NCI-H2227 (cell line): ENCODE measurements around the gene KIAA1549.
"Not testable (repeated sequence)": the region's sequence is repeated elsewhere in the genome, so short reads cannot be mapped to it uniquely, and the experiment has no call there.

Experiments
- DNase-seq: peaks from one replicate; lab custom pipeline; 2025; ENCODE audit not compliant: unreplicated experiment; lab: John Stamatoyannopoulos, UW

KIAA1549 gene

DNA sequence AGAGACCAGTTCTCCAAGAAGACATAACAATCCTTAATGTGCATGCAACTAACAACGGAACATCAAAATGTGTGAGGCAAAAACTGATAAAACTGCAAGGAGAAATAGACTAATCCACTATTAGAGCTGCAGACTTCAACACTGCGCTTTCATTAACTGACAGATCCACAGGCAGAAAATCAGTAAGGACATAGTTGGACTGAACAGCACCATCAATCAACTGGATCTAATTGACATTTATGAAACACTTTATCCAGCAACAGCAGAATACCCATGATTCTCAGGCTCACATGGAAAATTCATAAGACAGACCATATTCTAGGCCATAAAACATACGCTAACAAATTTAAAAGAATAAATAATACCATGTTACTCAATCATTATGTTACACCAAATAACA lies 161.6 kb downstream of the KIAA1549 start:
- DNase-seq = no peak

DNA sequence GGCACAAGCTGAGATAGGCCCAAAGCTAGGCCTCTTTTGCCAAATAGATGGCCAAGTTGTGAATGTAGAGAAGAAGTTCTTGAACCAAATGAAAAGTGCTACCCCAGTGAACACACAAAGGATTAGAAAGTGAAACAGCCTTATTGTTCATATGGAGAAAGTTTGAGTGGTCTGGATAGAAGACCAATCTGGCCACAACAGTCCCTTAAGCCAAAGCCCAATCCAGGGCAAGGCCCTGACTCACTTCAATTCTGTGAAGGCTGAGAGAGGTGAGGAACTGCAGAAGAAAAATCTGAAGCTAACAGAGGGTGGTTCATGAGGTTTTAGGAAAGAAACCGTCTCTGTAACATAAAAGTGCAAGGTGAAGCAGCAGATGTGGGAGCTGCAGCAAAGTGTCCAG lies 164.5 kb downstream of the KIAA1549 start:
- DNase-seq = no peak

DNA sequence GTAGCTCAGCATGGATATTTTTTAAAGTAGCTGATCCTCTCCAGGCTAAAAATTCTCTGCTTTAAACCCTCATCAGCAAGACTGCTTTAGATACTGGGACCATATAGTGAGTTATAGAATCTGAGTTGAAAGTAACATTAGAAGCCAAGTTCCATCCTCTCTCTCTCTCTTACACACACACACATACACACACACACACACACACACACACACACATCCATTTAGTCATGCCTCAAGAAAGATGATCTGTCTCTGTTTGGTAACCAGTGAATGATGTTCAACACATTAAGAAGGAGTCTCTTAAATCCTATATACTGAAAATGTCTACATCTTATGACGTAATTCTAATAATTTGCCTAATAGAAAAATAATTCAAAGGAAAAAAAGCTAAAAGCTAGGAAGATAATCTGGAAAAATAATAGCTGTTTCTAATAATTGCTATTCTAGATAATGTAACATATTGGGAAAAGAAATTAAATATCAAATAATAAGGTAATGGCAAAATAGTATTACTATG lies 166.3 kb downstream of the KIAA1549 start:
- DNase-seq = no peak

GRCh38 chr7:138813945-138814344 lies 167.2 kb downstream of the KIAA1549 start:
- no peak for DNase-seq

GRCh38 chr7:138811327-138811726 lies 169.9 kb downstream of the KIAA1549 start:
- not testable (repeated sequence) for DNase-seq

DNA sequence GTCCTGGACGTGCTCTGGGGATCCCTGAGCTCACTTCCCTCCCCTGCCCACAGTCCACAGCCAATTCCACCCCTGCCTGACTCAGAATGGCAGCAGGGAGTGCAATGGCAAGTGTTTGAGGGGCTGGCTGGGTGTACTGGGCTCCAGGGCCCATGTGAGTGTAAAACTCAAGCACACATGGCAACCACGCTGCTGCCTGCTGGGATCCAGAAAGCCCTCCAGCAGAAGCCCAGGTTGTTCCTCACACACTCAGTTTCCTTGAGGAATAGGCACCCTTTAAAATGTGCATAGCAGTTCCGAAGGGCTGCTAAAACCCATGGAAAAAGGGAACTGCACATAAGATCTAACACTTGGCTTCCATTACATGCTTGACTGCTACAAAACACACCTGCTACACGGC lies 171.8 kb downstream of the KIAA1549 start:
- no peak for DNase-seq

GRCh38 chr7:138804618-138805017 lies 176.6 kb downstream of the KIAA1549 start:
- DNase-seq = no peak

GRCh38 chr7:138802706-138803105 lies 178.5 kb downstream of the KIAA1549 start:
- no peak for DNase-seq

DNA sequence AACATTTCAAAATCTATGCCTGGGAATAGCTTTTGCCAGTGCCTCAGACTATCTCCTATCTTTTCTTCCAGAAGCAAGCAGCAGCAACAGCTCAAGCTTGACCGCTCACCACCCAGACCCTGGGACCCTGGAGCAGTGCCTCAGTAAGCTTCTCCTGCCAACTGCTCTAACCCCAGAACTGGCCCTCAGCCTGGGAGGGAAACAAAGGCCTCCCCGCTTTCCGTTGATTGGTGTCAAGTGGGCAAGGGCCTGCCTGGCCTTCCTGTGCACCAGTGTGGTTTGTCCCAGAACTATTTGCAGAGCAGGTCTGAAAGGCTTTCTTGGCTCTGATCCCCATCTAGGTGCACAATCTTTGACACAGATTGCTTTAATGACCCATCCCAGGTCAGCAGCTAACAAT lies 179.9 kb downstream of the KIAA1549 start:
- no peak for DNase-seq

GRCh38 chr7:138799336-138800000 lies 181.7 kb downstream of the KIAA1549 start:
- DNase-seq = no peak

DNA sequence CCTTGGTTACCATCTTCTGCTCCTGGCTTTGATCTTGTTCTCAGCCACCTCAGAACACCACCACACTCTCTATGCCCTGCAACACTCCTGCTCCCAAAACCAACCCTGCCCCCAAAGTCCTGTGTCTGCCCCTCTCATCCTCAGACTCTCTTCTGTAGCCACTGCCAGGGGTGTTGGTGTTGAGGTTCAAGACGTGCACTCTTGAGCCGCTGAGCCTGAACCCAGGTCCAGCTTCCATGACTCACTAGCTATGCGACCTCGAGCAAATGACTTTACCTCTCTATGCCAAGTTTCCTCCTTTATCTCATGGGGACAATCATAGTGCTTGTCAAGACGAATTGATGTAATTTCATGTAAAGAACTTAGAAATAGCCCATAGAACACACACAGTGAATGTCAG lies 182.4 kb downstream of the KIAA1549 start:
- no peak for DNase-seq

DNA sequence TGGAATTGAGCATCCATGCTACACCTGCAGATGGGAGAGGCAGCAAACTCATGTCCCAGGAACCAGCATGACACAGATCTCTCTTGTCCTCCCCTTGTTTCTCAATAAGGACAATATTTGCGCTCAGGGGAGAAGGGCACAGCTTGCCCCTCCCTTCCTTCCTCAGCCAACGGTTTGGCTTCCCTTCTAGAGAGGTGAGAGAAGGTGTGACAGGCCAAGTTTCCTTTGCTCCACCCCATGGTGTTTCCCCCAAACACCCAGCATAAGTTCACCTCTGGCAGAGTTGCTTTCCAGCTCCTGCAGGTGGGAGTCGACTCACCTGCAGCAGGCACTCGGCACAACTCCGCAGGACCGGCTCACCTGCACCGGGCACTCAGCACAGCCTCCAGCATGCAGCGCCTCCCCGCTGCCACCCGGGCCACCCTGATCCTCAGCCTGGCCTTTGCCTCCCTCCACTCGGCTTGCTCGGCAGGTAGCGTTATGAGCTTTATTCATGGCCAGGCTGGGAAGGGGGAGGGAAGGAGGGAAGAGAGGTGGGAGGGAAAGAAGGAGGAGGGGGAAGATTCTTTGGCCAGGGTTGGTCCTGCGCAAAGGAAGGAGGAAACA lies 183.4 kb downstream of the KIAA1549 start, which contains the start of the genes ATP6V0A4 and TMEM213:
Gene ATP6V0A4, minus strand, starts transcription at position 482 of the 606 bp plus-strand sequence. CDS start 26,949 bp downstream, outside the sequence.
Gene TMEM213, plus strand, starts transcription at position 280 of the 606 bp plus-strand sequence. Its CDS starts 111 bp downstream, at position 391.
- DNase-seq = no peak

DNA sequence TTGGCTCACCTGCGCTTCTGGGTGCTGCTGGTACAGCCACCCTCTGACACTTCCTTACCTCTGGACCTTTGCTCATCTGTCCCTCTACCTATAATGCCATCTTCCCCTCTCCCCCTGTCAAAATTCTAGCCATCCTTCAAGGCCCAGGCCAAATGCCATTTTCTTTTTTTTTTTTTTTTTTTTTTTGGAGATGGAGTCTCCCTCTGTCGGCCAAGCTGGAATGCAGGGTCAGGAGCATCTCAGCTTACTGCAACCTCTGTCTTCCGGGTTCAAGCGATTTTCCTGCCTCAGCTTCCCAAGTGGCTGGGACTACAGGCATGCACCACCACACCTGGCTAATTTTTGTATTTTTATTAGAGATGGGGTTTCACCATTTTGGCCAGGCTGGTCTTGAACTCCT lies 184.1 kb downstream of the KIAA1549 start:
- DNase-seq = not testable (repeated sequence)

DNA sequence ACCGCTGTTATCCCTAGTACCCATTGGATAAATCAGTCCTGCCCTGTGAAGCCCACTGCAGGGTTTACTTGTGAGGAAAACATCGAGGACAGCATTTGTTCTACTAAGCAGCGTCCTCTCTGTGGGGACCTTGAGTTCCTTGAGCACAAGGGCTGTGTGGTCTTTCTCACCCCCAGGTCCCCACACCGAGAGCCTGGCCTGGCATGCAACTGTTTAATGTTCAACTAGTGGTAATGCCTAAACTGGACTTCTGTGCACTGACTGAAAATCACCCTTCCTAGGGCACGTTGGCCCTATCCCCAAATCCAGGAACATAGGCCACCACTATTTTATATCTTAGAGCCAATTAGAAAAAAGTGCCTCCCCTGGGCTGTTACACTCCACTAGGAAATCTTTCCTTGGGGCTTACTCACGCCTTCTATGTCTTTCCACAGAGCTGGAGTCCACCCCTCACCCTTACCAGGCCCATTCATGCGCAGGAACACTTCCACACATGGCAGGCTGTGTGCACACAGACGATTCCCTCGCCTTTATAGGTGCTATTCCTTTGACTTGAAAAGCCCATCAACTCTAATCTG lies 185.1 kb downstream of the KIAA1549 start:
- no peak for DNase-seq

DNA sequence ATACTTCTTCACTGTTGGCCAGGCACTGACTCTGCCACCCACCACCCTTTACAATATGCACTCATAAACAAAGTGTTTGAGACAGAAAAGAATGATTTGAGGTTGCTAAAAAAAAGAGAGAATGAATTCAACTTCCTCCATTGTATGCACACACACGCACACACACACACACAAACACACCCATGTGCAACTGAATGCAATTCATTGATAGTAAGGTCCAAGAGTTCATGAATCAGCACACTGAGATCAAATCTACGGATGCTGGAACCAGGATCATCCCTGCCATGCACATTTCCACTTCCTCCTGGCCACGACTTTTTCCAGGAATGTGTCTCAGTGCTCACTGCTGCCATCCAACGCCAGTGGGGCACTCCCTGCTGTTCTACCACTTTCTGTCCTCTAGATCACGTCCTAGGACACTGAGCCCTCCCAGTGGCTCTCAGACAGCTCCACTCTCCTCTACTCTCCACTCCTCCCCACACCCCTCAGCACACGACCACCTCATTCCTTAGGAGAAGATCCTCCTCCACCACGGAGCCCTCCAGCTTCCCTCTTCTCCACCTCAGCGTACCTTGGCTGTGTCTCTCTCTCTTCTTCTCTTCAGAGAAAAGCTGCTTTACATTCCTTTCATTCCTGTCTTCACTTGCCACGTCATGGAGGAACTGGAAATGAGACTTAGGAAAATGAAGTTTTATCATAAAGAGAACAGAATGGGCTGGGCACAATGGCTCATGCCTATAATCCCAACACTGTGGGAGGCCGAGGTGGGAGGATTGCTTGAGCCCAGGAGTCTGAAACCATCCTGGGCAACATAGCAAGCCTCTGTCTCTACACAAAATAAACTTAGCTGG lies 195.4 kb downstream of the KIAA1549 start:
- DNase-seq = no peak

GRCh38 chr7:138784692-138785091 lies 196.5 kb downstream of the KIAA1549 start:
- DNase-seq = no peak
